Keratinocyte (primary cell): Measurements from ENCODE around the gene AGPAT3. TPM values are rescaled to one million over a fixed set of nuclear protein-coding genes. Genes with fewer than 3 reads are reported as not detected.

Experiments used
- DNase-seq: peaks from one replicate; pipeline ENCODE4 v3.0.0-alpha.2; 2011; ENCODE audit warnings: low read depth, missing footprints, low spot score
- FAIRE-seq: peaks from 2 replicates; lab custom pipeline; 2011; peaks lifted over from hg19 to GRCh38; lab: Jason Lieb, UNC
- H2AFZ ChIP-seq: 2 replicates; pipeline ENCODE4 v1.6.0; 2012; ENCODE audit warnings: low read length, control low read depth, inconsistent platforms; ENCODE audit not compliant: control insufficient read depth
- H3K27ac ChIP-seq: 2 replicates; pipeline ENCODE4 v1.5.1; 2011; ENCODE audit warnings: low read length; ENCODE audit not compliant: control insufficient read depth, insufficient read depth
- H3K27me3 ChIP-seq: 3 replicates; pipeline ENCODE4 v1.6.0; 2011; ENCODE audit warnings: low read length; ENCODE audit not compliant: control insufficient read depth, insufficient read depth; ENCODE audit errors: extremely low read depth
- H3K36me3 ChIP-seq, 2 experiments: 2 replicates in 1 of 2; 3 replicates in 1 of 2; pipeline ENCODE4 v1.5.1; 2011; ENCODE audit warnings: low read length in 2 of 2, mild to moderate bottlenecking in 1 of 2; ENCODE audit not compliant: control insufficient read depth in 2 of 2, insufficient read depth in 2 of 2; ENCODE audit errors: extremely low read depth in 1 of 2
- H3K4me1 ChIP-seq: 3 replicates; pipeline ENCODE4 v1.5.1; 2011; ENCODE audit warnings: low read length; ENCODE audit not compliant: control insufficient read depth, insufficient read depth; ENCODE audit errors: extremely low read depth
- H3K4me2 ChIP-seq: 3 replicates; pipeline ENCODE4 v1.6.0; 2011; ENCODE audit warnings: low read depth, low read length; ENCODE audit not compliant: control insufficient read depth, insufficient read depth; ENCODE audit errors: extremely low read depth
- H3K4me3 ChIP-seq, 3 experiments: fragments of 200-600 bp in 1 of 3; sonication (generic) in 1 of 3; 2 replicates in 2 of 3; 3 replicates in 1 of 3; pipeline ENCODE4 v1.5.1; 2011 to 2016; ENCODE audit warnings: low read length in 3 of 3, mild to moderate bottlenecking in 3 of 3, control low read depth in 2 of 3, inconsistent platforms in 1 of 3, low read depth in 1 of 3, mixed read lengths in 1 of 3, mixed run types in 1 of 3, moderate library complexity in 1 of 3; ENCODE audit not compliant: control insufficient read depth in 2 of 3, insufficient read depth in 2 of 3; ENCODE audit errors: extremely low read depth in 1 of 3
- H3K79me2 ChIP-seq: 2 replicates; pipeline ENCODE4 v1.6.0; 2012; ENCODE audit warnings: low read length; ENCODE audit not compliant: control insufficient read depth, insufficient read depth
- H3K9ac ChIP-seq: 3 replicates; pipeline ENCODE4 v1.6.0; 2011; ENCODE audit warnings: low read length; ENCODE audit not compliant: control insufficient read depth, insufficient read depth; ENCODE audit errors: extremely low read depth
- H3K9me1 ChIP-seq: 3 replicates; pipeline ENCODE4 v1.6.0; 2011; ENCODE audit warnings: low read length; ENCODE audit not compliant: control insufficient read depth, insufficient read depth; ENCODE audit errors: extremely low read depth
- H3K9me3 ChIP-seq: 2 replicates; pipeline ENCODE4 v1.5.1; 2012; ENCODE audit warnings: low read depth, low read length; ENCODE audit not compliant: control insufficient read depth
- H4K20me1 ChIP-seq: 3 replicates; pipeline ENCODE4 v1.6.0; 2011; ENCODE audit warnings: low read length; ENCODE audit not compliant: control insufficient read depth, insufficient read depth; ENCODE audit errors: extremely low read depth
- EZH2 ChIP-seq: IDR thresholded peaks from one replicate; pipeline ENCODE4 v1.6.1; 2012; ENCODE audit warnings: inconsistent platforms, mild to moderate bottlenecking, low read length, moderate library complexity
- dilution Hi-C: fragments of 300-500 bp; cut with MboI; formaldehyde crosslinking; loops from one replicate; pipeline ENCODE4 v1.7.0; 2020; ENCODE audit warnings: low sequenced_read_pairs; ENCODE audit not compliant: extremely low pct_ligation_motif_present
- polyA plus RNA-seq, 5 experiments: library from polyadenylated mRNA; depleted of rRNA in 3 of 5; stranded (reverse) in 3 of 5; stranded (forward) in 1 of 5; unstranded in 1 of 5; fragments of >200 nt; gene quantifications; 1 replicate in 1 of 5; 2 replicates in 3 of 5; 3 replicates in 1 of 5; pipeline versions ENCODE4 v1.2.1 to v1.2.3, GENCODE V29; 2011 to 2012; ENCODE audit warnings: missing spikeins in 2 of 5, low read depth in 1 of 5, low replicate concordance in 1 of 5
- TF ChIP-seq, protein P1 (sequence below), 3 experiments: IDR thresholded peaks in 1 of 3; conservative IDR thresholded peaks in 1 of 3; optimal IDR thresholded peaks in 1 of 3; 2 replicates in 2 of 3; 3 replicates in 1 of 3; pipeline versions ENCODE3 to v1.5.1; 2011; ENCODE audit warnings: low read length in 3 of 3, mild to moderate bottlenecking in 3 of 3, moderate library complexity in 2 of 3, control low read depth in 1 of 3, inconsistent platforms in 1 of 3; ENCODE audit not compliant: insufficient read depth in 2 of 3; ENCODE audit errors: extremely low read depth in 1 of 3

AGPAT3 gene
- polyA plus RNA-seq, 1 donor (not counting 4 experiments of a cell fraction or from before 2014, with no cell fraction given), result 21.7 TPM

DNA sequence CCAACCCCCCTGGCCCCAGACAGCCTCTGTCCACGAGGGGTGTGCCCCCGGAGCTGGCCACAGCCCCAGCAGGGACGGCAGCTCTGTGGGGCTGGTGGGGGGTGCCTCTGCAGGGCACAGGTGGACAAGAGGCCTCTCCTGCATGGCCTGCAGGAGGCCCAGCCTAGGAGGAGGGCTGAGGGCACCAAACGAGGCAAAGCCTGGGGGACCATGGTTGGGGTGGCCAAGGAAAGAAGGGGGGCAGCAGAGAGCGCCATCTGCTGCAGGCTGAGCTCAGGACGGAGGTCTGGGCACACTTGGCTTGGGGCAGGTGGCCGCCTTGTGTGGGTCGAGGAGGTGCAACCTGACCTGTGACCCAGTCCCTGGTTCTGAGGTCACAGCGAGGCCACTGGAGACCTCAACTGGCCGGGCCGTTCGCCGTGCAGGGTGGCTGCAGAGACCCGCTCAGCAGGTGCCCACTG, 48.4 kb upstream of the AGPAT3 start:
- Histone ChIP-seq H3K4me1 (peaks cover 24% of the 10 kb centered on the region), H3K36me3 (no peaks in the 10 kb centered on the region), H3K4me2 (no peak overlapping the region), H2AFZ (no peak overlapping the region), H3K9me1 (no peaks in the 10 kb centered on the region), H3K27ac (no peak overlapping the region), H3K79me2 (no peaks in the 10 kb centered on the region), H3K9ac (no peak overlapping the region), H4K20me1 (no peaks in the 10 kb centered on the region), H3K9me3 (peaks cover 2% of the 10 kb centered on the region), H3K4me3 (no peak overlapping the region), H3K27me3 (no peaks in the 10 kb centered on the region)
- TF ChIP-seq, protein P1, sequence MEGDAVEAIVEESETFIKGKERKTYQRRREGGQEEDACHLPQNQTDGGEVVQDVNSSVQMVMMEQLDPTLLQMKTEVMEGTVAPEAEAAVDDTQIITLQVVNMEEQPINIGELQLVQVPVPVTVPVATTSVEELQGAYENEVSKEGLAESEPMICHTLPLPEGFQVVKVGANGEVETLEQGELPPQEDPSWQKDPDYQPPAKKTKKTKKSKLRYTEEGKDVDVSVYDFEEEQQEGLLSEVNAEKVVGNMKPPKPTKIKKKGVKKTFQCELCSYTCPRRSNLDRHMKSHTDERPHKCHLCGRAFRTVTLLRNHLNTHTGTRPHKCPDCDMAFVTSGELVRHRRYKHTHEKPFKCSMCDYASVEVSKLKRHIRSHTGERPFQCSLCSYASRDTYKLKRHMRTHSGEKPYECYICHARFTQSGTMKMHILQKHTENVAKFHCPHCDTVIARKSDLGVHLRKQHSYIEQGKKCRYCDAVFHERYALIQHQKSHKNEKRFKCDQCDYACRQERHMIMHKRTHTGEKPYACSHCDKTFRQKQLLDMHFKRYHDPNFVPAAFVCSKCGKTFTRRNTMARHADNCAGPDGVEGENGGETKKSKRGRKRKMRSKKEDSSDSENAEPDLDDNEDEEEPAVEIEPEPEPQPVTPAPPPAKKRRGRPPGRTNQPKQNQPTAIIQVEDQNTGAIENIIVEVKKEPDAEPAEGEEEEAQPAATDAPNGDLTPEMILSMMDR (optimal IDR thresholded peaks at IDR 0.05 in 1 of 3, IDR thresholded peaks at IDR 0.05 in 1 of 3, conservative IDR thresholded peaks at IDR 0.05 in 1 of 3; ENCODE audit: extremely low read depth in 1 of 3, insufficient read depth in 2 of 3, low read length in 3 of 3), result no peak
- no peak for TF ChIP-seq EZH2
- dilution Hi-C loops, result no loop called here
- FAIRE-seq, result no peak
- DNase-seq, result no peak

DNA sequence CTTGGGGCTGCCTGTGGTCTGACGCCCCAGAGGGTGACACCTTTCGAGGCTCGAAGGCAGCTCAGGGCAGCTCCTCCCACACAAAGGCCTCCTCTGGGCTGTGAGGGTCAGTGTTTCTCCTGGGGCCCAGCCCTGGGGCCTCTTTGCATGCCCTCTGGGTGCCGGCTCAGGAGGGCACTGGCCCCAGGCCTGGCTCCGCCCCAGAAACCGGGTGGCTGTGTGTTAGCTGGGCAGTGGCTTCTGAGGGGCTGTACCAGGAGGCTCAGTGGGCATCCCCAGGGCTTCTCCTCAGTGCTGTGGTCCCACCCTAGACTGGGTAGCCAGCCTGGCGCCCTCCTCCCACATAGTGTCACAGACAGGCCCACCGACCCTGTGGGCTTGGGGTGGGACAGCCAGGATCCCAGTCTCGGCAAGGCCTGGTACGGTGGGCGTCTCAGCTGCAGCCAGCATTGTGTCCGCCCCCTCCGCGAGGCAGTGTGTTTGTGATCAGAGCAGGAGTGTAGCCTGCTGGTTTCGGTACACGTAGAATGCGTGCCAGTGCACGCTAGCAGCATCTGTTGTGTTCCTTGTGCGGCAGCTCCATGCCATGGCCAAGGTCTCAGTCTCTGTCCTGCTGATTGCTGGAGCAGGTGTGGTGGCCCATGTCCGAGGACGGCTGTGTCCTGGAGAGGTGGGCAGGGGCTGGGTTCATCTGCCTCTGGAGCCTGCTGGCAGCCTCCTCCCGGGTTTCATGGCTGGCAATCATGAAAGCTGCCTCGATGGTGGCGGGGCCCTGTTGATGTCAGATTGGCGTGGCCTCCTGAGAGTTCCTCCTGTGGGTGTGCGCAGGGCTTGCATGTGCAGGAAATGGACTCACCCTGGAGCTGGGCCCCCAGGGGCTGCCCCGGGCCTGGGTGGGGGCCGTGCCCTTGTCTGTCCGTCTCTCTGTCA, 47.6 kb upstream of the AGPAT3 start:
- no peak for FAIRE-seq
- Histone ChIP-seq H3K4me2 (no peak overlapping the region), H3K27ac (no peak overlapping the region), H3K4me1 (peaks cover 16% of the 10 kb centered on the region), H3K4me3 (no peak overlapping the region), H3K9me3 (peaks cover 2% of the 10 kb centered on the region), H3K36me3 (no peaks in the 10 kb centered on the region), H3K9ac (no peak overlapping the region), H3K27me3 (no peaks in the 10 kb centered on the region), H4K20me1 (no peaks in the 10 kb centered on the region), H3K79me2 (no peaks in the 10 kb centered on the region), H2AFZ (no peak overlapping the region), H3K9me1 (no peaks in the 10 kb centered on the region)
- DNase-seq, result no peak
- TF ChIP-seq, protein P1 (optimal IDR thresholded peaks at IDR 0.05 in 1 of 3, IDR thresholded peaks at IDR 0.05 in 1 of 3, conservative IDR thresholded peaks at IDR 0.05 in 1 of 3; ENCODE audit: extremely low read depth in 1 of 3, insufficient read depth in 2 of 3, low read length in 3 of 3), result no peak
- TF ChIP-seq EZH2, result no peak
- dilution Hi-C loops, result no loop called here
